ENCODE data around the gene UTP25.

- TF ChIP-seq CTCF (IDR thresholded peaks at IDR 0.05; ENCODE audit: low read depth, low read length): no peak
- no peak for TF ChIP-seq EZH2phosphoT487 (IDR thresholded peaks at IDR 0.05; ENCODE audit: low read depth)
These were observed 41.7 kb downstream of the UTP25 start for GRCh38 chr1:209869291-209870149.
